ENCODE results near the gene EPAS1.

GRCh38 chr2:46413631-46414030, 116.4 kb downstream of the EPAS1 start:
- TF ChIP-seq CTCF (IDR thresholded peaks at IDR 0.05; ENCODE audit: control extremely low read depth in 1 of 3, insufficient read depth in 1 of 3, low read depth in 1 of 3, low read length in 3 of 3) = no peak
- no peak for TF ChIP-seq CEBPB (IDR thresholded peaks at IDR 0.05; ENCODE audit: low read depth, low read length)
- no peak for TF ChIP-seq EP300 (IDR thresholded peaks at IDR 0.05; ENCODE audit: borderline replicate concordance in 1 of 2, low read depth in 2 of 2, low read length in 2 of 2)
- TF ChIP-seq SP2 (IDR thresholded peaks at IDR 0.05; ENCODE audit: low read length) = no peak
- TF ChIP-seq ASH2L (IDR thresholded peaks at IDR 0.05; ENCODE audit: low read length) = no peak
- no peak for TF ChIP-seq BRCA1 (IDR thresholded peaks at IDR 0.05; ENCODE audit: low read depth, low read length)
